ENCODE data around the gene CHST8.

The CHST8 gene

GRCh38 chr19:33618884-33619283, 2.9 kb upstream of the CHST8 start:
- DNase-seq = no peak

GRCh38 chr19:33620611-33621010, 1.1 kb upstream of the CHST8 start:
- no peak for DNase-seq

GRCh38 chr19:33621065-33621785, 528 bp upstream of the CHST8 start:
- DNase-seq = no peak

- DNase-seq = no peak
Observed at GRCh38 chr19:33622505-33622808, 704 bp downstream of the CHST8 start.

- no peak for DNase-seq
Observed at GRCh38 chr19:33622809-33623511, 1.2 kb downstream of the CHST8 start.

GRCh38 chr19:33624586-33624985, 2.8 kb downstream of the CHST8 start:
- no peak for DNase-seq

- DNase-seq = no peak
Observed at GRCh38 chr19:33627526-33627925, 5.8 kb downstream of the CHST8 start.

- DNase-seq = no peak
Observed at GRCh38 chr19:33627962-33628839, 6.4 kb downstream of the CHST8 start.

- no peak for DNase-seq
Observed at GRCh38 chr19:33628921-33629825, 7.4 kb downstream of the CHST8 start.

- DNase-seq = no peak
Observed at GRCh38 chr19:33629826-33630375, 8.1 kb downstream of the CHST8 start.

GRCh38 chr19:33630880-33631608, 9.3 kb downstream of the CHST8 start:
- DNase-seq = no peak

- no peak for DNase-seq
Observed at GRCh38 chr19:33631609-33631973, 9.8 kb downstream of the CHST8 start.

- no peak for DNase-seq
Observed at GRCh38 chr19:33634361-33635091, 12.8 kb downstream of the CHST8 start.

- no peak for DNase-seq
Observed at GRCh38 chr19:33638167-33639034, 16.6 kb downstream of the CHST8 start.

- DNase-seq = no peak
Observed at GRCh38 chr19:33639035-33639681, 17.4 kb downstream of the CHST8 start.

GRCh38 chr19:33640773-33641172, 19.0 kb downstream of the CHST8 start:
- no peak for DNase-seq

- no peak for DNase-seq
Observed at GRCh38 chr19:33641261-33641660, 19.5 kb downstream of the CHST8 start.

GRCh38 chr19:33641956-33642498, 20.3 kb downstream of the CHST8 start:
- DNase-seq = no peak

GRCh38 chr19:33644284-33644836, 22.6 kb downstream of the CHST8 start:
- DNase-seq = no peak
